ENCODE measurements around the gene TNIK. TPM values are rescaled to one million over a fixed set of nuclear protein-coding genes. Genes with fewer than 3 reads are reported as not detected.
A peak's percentile ranks its signal among the peaks of the same experiment; 100 is the strongest.

TNIK gene
- total and polyA plus RNA-seq, 2 experiments from 2014 or later: 7.4 to 13.8 TPM

DNA sequence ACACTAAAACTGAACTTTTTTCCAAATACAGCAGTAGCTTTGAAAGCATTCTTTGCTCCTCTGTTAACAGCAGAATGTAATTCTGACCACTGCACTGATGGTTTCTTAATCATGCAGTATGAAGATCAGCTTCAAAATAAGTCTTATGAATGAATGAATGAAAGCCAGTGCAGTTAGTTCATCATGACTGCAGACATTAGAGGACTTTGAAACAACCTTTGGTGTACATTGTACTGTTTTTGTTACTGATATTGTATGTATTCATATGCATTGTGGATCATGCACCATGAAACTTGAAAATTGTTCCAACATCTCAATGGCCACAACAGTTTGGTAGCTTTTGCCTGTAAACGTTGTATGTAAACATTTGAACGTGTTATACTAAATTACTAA is 1.3 kb upstream of the TNIK start:
- Histone ChIP-seq H3K4me2 (peak overlapping the region; percentile 96), H3K27ac (peak overlapping the region; percentile 29), H3K27me3 (no peaks in the 10 kb centered on the region), H3K4me3 (peak overlapping the region; percentile 97), H3K9me2 (replicated peaks; ENCODE audit: insufficient read depth) (no peaks in the 10 kb centered on the region), H3K36me3 (replicated peaks; ENCODE audit: insufficient read depth, low read depth) (no peaks in the 10 kb centered on the region), H3K9me3 (ENCODE audit: low read depth) (no peaks in the 10 kb centered on the region), H3K79me2 (peaks cover 25% of the 10 kb centered on the region), H2AFZ (peak overlapping the region; percentile 96), H3K4me1 (ENCODE audit: insufficient read depth) (peaks cover 10% of the 10 kb centered on the region), H4K20me1 (ENCODE audit: insufficient read depth, poor library complexity, severe bottlenecking) (no peaks in the 10 kb centered on the region)
- WGBS (ENCODE audit: low lambda C conversion rate, missing lambda C conversion rate): 26% methylated on average over 2 of the region's 2 CpGs
- no peak for TF ChIP-seq EZH2phosphoT487 (IDR thresholded peaks at IDR 0.05; ENCODE audit: low read depth, severe bottlenecking, unreplicated experiment)
- TF ChIP-seq EZH2 (IDR thresholded peaks at IDR 0.05; ENCODE audit: borderline replicate concordance): no peak
- TF ChIP-seq, protein P1, sequence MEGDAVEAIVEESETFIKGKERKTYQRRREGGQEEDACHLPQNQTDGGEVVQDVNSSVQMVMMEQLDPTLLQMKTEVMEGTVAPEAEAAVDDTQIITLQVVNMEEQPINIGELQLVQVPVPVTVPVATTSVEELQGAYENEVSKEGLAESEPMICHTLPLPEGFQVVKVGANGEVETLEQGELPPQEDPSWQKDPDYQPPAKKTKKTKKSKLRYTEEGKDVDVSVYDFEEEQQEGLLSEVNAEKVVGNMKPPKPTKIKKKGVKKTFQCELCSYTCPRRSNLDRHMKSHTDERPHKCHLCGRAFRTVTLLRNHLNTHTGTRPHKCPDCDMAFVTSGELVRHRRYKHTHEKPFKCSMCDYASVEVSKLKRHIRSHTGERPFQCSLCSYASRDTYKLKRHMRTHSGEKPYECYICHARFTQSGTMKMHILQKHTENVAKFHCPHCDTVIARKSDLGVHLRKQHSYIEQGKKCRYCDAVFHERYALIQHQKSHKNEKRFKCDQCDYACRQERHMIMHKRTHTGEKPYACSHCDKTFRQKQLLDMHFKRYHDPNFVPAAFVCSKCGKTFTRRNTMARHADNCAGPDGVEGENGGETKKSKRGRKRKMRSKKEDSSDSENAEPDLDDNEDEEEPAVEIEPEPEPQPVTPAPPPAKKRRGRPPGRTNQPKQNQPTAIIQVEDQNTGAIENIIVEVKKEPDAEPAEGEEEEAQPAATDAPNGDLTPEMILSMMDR (IDR thresholded peaks at IDR 0.05; ENCODE audit: poor library complexity): no peak
- DNase-seq (ENCODE audit: low spot score): no peak

DNA sequence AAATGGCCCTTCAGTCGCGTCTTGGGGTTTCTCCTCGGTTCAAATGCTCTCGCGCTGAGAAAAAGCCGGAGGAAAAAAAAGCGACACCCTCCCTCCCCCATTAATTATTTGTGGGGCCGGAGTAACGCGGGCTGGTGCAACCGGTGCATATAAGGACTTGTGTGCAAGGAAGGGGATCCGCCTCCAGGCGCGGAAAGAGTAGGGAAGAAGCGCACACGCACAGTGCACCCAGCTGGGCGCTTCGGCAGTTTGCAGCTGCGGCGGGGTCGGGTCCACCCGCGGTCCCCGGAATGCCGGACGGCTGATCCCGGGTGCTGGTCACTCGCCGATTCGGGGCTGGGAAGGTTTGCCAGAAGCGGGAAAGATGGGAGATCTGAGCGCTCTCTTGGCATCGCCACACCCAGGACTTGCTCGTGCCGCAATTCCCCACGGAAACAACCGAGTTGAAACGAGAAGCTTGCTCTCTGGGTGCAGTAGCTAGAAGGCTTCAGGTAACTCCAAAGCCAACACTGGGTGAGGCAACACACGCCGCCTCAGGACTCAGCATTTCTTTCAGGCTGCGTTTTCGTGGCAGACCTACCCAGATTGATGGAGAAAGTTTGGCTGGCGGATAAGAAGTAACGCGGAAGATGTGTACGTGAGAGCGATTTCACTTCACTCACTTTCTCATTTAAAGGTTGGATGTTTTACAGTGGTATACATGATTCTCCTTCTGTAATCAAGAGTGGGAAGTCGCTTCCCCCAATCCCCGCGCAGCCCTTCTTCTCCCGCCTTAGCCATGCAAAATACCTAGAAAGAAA is 720 bp upstream of the TNIK start:
- H3K27ac ChIP-seq: peak overlapping the region; percentile 29
- H3K79me2 ChIP-seq: peaks cover 31% of the 10 kb centered on the region
- no peak for TF ChIP-seq EZH2phosphoT487 (IDR thresholded peaks at IDR 0.05; ENCODE audit: low read depth, severe bottlenecking, unreplicated experiment)

DNA sequence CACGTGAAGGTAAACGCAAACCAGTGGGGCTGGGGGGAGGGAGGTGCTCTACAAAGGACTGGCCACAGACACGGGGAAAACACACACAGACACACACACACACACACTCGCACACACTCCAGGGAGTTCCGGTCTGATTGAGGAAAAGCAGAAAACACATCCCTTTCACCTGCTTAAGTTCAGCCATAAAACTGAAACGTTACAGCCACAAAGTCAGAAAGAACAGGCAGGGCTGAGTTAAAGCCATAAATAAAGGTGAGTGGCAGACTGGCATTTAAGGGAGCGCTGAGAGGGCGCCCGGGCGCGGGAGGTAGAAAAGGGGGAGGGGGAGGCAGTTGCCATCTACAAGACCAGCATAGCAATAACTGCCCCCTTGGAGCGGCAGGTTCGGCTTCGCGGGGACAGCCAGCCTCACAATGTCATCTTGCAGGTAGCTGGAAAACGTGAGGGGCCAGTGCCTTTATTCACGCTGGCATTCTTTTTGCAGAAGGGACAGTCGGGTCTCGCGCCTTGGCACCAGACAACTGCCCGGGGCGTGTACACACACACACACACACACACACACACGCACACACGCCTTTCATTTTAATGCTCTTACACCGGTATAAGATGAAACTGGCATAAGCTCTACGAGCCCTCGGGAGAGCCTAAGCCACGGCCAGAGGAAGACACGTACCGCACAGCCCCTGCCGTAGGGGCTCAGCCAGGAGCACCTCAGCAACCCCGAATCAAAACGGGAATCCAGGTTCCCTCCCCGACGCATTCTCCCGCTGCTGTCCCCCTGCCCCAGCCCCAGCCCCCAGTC is 866 bp downstream of the TNIK start:
- under 1% methylated on average over 23 of the region's 36 CpGs for WGBS (ENCODE audit: low lambda C conversion rate, missing lambda C conversion rate)
- no peaks in the 10 kb centered on the region for H3K36me3 ChIP-seq (replicated peaks; ENCODE audit: insufficient read depth, low read depth)
- peak overlapping the region; percentile 97 for H3K4me3 ChIP-seq
- TF ChIP-seq, protein P1 (IDR thresholded peaks at IDR 0.05; ENCODE audit: poor library complexity): no peak
- H3K79me2 ChIP-seq: peaks cover 47% of the 10 kb centered on the region
- H4K20me1 ChIP-seq (ENCODE audit: insufficient read depth, poor library complexity, severe bottlenecking): no peaks in the 10 kb centered on the region
- H3K27ac ChIP-seq: peak overlapping the region; percentile 70
- peak overlapping the region; percentile 96 for H3K4me2 ChIP-seq
- DNase-seq (ENCODE audit: low spot score): peak; percentile 41
- H2AFZ ChIP-seq: peak overlapping the region; percentile 96
- H3K9me2 ChIP-seq (replicated peaks; ENCODE audit: insufficient read depth): no peaks in the 10 kb centered on the region
- no peaks in the 10 kb centered on the region for H3K9me3 ChIP-seq (ENCODE audit: low read depth)
- H3K4me1 ChIP-seq (ENCODE audit: insufficient read depth): peaks cover 11% of the 10 kb centered on the region
- H3K27me3 ChIP-seq: no peaks in the 10 kb centered on the region

More for the DNA sequence above, 720 bp upstream of the TNIK start:
- H4K20me1 ChIP-seq (ENCODE audit: insufficient read depth, poor library complexity, severe bottlenecking): no peaks in the 10 kb centered on the region
- H3K4me1 ChIP-seq (ENCODE audit: insufficient read depth): peaks cover 11% of the 10 kb centered on the region
- DNase-seq (ENCODE audit: low spot score): peak; percentile 63
- under 1% methylated on average over 51 of the region's 51 CpGs for WGBS (ENCODE audit: low lambda C conversion rate, missing lambda C conversion rate)
- H3K9me3 ChIP-seq (ENCODE audit: low read depth): no peaks in the 10 kb centered on the region
- no peaks in the 10 kb centered on the region for H3K9me2 ChIP-seq (replicated peaks; ENCODE audit: insufficient read depth)
- H3K36me3 ChIP-seq (replicated peaks; ENCODE audit: insufficient read depth, low read depth): no peaks in the 10 kb centered on the region
- H3K4me2 ChIP-seq: peak overlapping the region; percentile 96
- H2AFZ ChIP-seq: peak overlapping the region; percentile 96
- H3K27me3 ChIP-seq: no peaks in the 10 kb centered on the region
- H3K4me3 ChIP-seq: peak overlapping the region; percentile 97

- H2AFZ ChIP-seq: peak overlapping the region; percentile 96
- no peak for TF ChIP-seq EZH2 (IDR thresholded peaks at IDR 0.05; ENCODE audit: borderline replicate concordance)
- TF ChIP-seq, protein P1 (IDR thresholded peaks at IDR 0.05; ENCODE audit: poor library complexity): no peak
- no peak for TF ChIP-seq EZH2phosphoT487 (IDR thresholded peaks at IDR 0.05; ENCODE audit: low read depth, severe bottlenecking, unreplicated experiment)
- DNase-seq (ENCODE audit: low spot score): no peak
- H3K36me3 ChIP-seq (replicated peaks; ENCODE audit: insufficient read depth, low read depth): no peaks in the 10 kb centered on the region
- no peaks in the 10 kb centered on the region for H3K9me2 ChIP-seq (replicated peaks; ENCODE audit: insufficient read depth)
- peaks cover 52% of the 10 kb centered on the region for H3K79me2 ChIP-seq
- H3K4me3 ChIP-seq: peak overlapping the region; percentile 97
- peak overlapping the region; percentile 2 for H3K27ac ChIP-seq
- H3K27me3 ChIP-seq: no peaks in the 10 kb centered on the region
- peak overlapping the region; percentile 96 for H3K4me2 ChIP-seq
- peaks cover 11% of the 10 kb centered on the region for H3K4me1 ChIP-seq (ENCODE audit: insufficient read depth)
- no peaks in the 10 kb centered on the region for H3K9me3 ChIP-seq (ENCODE audit: low read depth)
- H4K20me1 ChIP-seq (ENCODE audit: insufficient read depth, poor library complexity, severe bottlenecking): no peaks in the 10 kb centered on the region
- WGBS (ENCODE audit: low lambda C conversion rate, missing lambda C conversion rate): 0% methylated on average over 6 of the region's 6 CpGs
Measured at GRCh38 chr3:171458864-171459136, 1.4 kb downstream of the TNIK start.

Measured in hepatocyte (in vitro differentiated cells).